HepG2 (cell line): Measurements from ENCODE around the gene MYO5B. TPM values are rescaled to one million over a fixed set of nuclear protein-coding genes. Genes with fewer than 3 reads are reported as not detected.

Source experiments
- ATAC-seq: fragments of 200-7000 bp; cut with Tn5 transposase; 3 replicates; pipeline ENCODE4 v1.9.1; 2020; ENCODE audit warnings: mild to moderate bottlenecking, moderate library complexity
- BruUV-seq: library from RNA; stranded (reverse); fragments of 400-500 nt; replicated peaks from 2 replicates; lab custom pipeline; 2021; lab: Mats Ljungman, UMichigan
- CTCF ChIA-PET: fragments of 300-600 bp; formaldehyde crosslinking; extraction: SDS; loops from one replicate; lab custom pipeline; 2021; ENCODE audit warnings: low total read pairs, inconsistent platforms, low intra/inter-chr PET ratio; lab: Yijun Ruan, JAX
- POLR2A ChIA-PET: fragments of 350-600 bp; sonication (Branson Sonifier 250); formaldehyde crosslinking; loops from one replicate; lab custom pipeline; 2020; ENCODE audit warnings: antibody characterized with exemption, inconsistent platforms; lab: Yijun Ruan, JAX
- DNase-seq: peaks from one replicate; pipeline ENCODE4 v3.0.0-alpha.2; 2015; ENCODE audit warnings: low spot score
- FAIRE-seq: peaks from 3 replicates; lab custom pipeline; 2011; peaks lifted over from hg19 to GRCh38; lab: Jason Lieb, UNC
- H2AFZ ChIP-seq: one replicate; pipeline ENCODE4 v1.6.1; 2011; ENCODE audit warnings: low read length, inconsistent platforms
- H3K27ac ChIP-seq: fragments of 300-600 bp; 3 replicates; pipeline ENCODE4 v1.8.0; 2011; ENCODE audit warnings: mixed run types, mild to moderate bottlenecking, mixed read lengths, low read length, inconsistent platforms; ENCODE audit not compliant: insufficient read depth; ENCODE audit errors: extremely low read length
- H3K27me3 ChIP-seq, 2 experiments: fragments of 200-600 bp in 1 of 2; 2 replicates in 1 of 2; 3 replicates in 1 of 2; pipeline versions ENCODE4 v1.6.0 to v1.8.0; 2011; ENCODE audit warnings: low read length in 2 of 2, mild to moderate bottlenecking in 2 of 2, moderate library complexity in 2 of 2, inconsistent platforms in 1 of 2; ENCODE audit not compliant: insufficient read depth in 2 of 2, control insufficient read depth in 1 of 2
- H3K36me3 ChIP-seq, 2 experiments: fragments of 200-600 bp in 1 of 2; replicated peaks in 1 of 2; 2 replicates in 1 of 2; 3 replicates in 1 of 2; pipeline versions ENCODE4 v1.5.1 to v1.8.0; 2011; ENCODE audit warnings: low read length in 2 of 2, inconsistent platforms in 1 of 2; ENCODE audit not compliant: insufficient read depth in 2 of 2, control insufficient read depth in 1 of 2
- H3K4me1 ChIP-seq: 2 replicates; pipeline ENCODE4 v1.5.1; 2012; ENCODE audit warnings: low read length, inconsistent platforms; ENCODE audit not compliant: insufficient read depth
- H3K4me2 ChIP-seq: 2 replicates; pipeline ENCODE4 v1.6.0; 2011; ENCODE audit warnings: low read depth, low read length, inconsistent platforms
- H3K4me3 ChIP-seq, 3 experiments: fragments of 200-600 bp in 1 of 3; sonication (generic), shearing (Covaris generic) in 1 of 3; replicated peaks in 1 of 3; 2 replicates each; pipeline ENCODE4 v1.5.1; 2011 to 2016; ENCODE audit warnings: low read length in 3 of 3, inconsistent platforms in 2 of 3, low read depth in 2 of 3, mild to moderate bottlenecking in 2 of 3, control low read depth in 1 of 3, mixed read lengths in 1 of 3; ENCODE audit not compliant: insufficient read depth in 1 of 3
- H3K79me2 ChIP-seq: one replicate; pipeline ENCODE4 v1.6.1; 2011; ENCODE audit warnings: low read length, inconsistent platforms; ENCODE audit not compliant: insufficient read depth
- H3K9ac ChIP-seq: 2 replicates; pipeline ENCODE4 v1.6.0; 2011; ENCODE audit warnings: mild to moderate bottlenecking, low read depth, low read length, inconsistent platforms; ENCODE audit not compliant: insufficient read depth
- H3K9me3 ChIP-seq: 2 replicates; pipeline ENCODE4 v1.5.1; 2012; ENCODE audit warnings: mild to moderate bottlenecking, low read length
- H4K20me1 ChIP-seq: 2 replicates; pipeline ENCODE4 v1.6.0; 2011; ENCODE audit warnings: inconsistent platforms, mild to moderate bottlenecking, low read length, moderate library complexity; ENCODE audit not compliant: insufficient read depth
- DR1 ChIP-seq: sonication (generic); formaldehyde crosslinking; IDR thresholded peaks from 2 replicates; pipeline ENCODE4 v1.8.0; 2021; ENCODE audit warnings: mild to moderate bottlenecking, missing genetic modification reagents, inconsistent platforms
- GABPA ChIP-seq, 2 experiments: IDR thresholded peaks; 2 replicates each; pipeline ENCODE4 v1.6.1; 2011 to 2016; ENCODE audit warnings: low read depth in 2 of 2, low read length in 1 of 2, missing biosample characterization in 1 of 2, missing genetic modification characterization in 1 of 2
- HOMEZ ChIP-seq: IDR thresholded peaks from 2 replicates; pipeline ENCODE4 v1.6.1; 2016; ENCODE audit warnings: low read depth
- HOXA3 ChIP-seq: sonication (generic); formaldehyde crosslinking; IDR thresholded peaks from 2 replicates; pipeline ENCODE4 v1.5.0; 2020; ENCODE audit warnings: missing genetic modification reagents
- NFE2L2 ChIP-seq: fragments of 150-350 bp; IDR thresholded peaks from 2 replicates; pipeline ENCODE4 v1.6.1; 2014; ENCODE audit warnings: low read length
- NR2F1 ChIP-seq, 2 experiments: fragments of 450-650 bp in 1 of 2; formaldehyde crosslinking in 1 of 2; IDR thresholded peaks; 2 replicates each; pipeline versions ENCODE4 v1.5.0 to v1.6.1; 2016 to 2020; ENCODE audit warnings: mild to moderate bottlenecking in 1 of 2, missing compliant biosample characterization in 1 of 2, missing genetic modification reagents in 1 of 2, moderate library complexity in 1 of 2
- RFX5 ChIP-seq: IDR thresholded peaks from 2 replicates; pipeline ENCODE4 v1.6.1; 2011; ENCODE audit warnings: low read depth, low read length, improper control_type of control experiment
- ZMYM3 ChIP-seq: sonication (generic); formaldehyde crosslinking; IDR thresholded peaks from 2 replicates; pipeline ENCODE4 v1.5.1; 2020; ENCODE audit warnings: mild to moderate bottlenecking, missing genetic modification reagents
- ZNF629 ChIP-seq: sonication (generic); formaldehyde crosslinking; conservative IDR thresholded peaks from 2 replicates; pipeline ENCODE4 v1.5.0; 2020; ENCODE audit warnings: missing genetic modification reagents
- ZNF83 ChIP-seq: sonication (generic); formaldehyde crosslinking; IDR thresholded peaks from 2 replicates; pipeline ENCODE4 v1.4.0; 2020; ENCODE audit warnings: missing genetic modification reagents, mild to moderate bottlenecking, borderline replicate concordance
- WGBS: methylation state at CpG from one replicate; pipeline ENCODE4 v1.1.6; 2017; ENCODE audit warnings: low lambda C conversion rate; 5-methylcytosine and 5-hydroxymethylcytosine counted together
- in situ Hi-C: cut with HindIII; loops from 2 replicates; pipeline ENCODE4 v1.10.0; 2017; ENCODE audit warnings: low pct_unique_long_range_greater_than_20kb; ENCODE audit not compliant: extremely low pct_ligation_motif_present
- intact Hi-C: fragments of 100-400 bp; cut with micrococcal nuclease; formaldehyde crosslinking; loops from one replicate; pipeline ENCODE4 v1.10.0; 2022; ENCODE audit not compliant: unreplicated experiment
- polyA plus RNA-seq, 8 experiments: library from polyadenylated mRNA; depleted of rRNA in 3 of 8; stranded (reverse) in 7 of 8; unstranded in 1 of 8; fragments of >200 nt; fragmentation: Illumina TruSeq in 4 of 8; extraction: Trizol in 4 of 8; gene quantifications; 2 replicates each; pipeline versions ENCODE4 v1.2.1 to v1.2.3, GENCODE V29; 2011 to 2016; ENCODE audit warnings: low read depth in 4 of 8, missing spikeins in 1 of 8, mixed read lengths in 1 of 8; ENCODE audit not compliant: insufficient read depth in 1 of 8
- total RNA-seq, 5 experiments: library from RNA; depleted of rRNA; stranded (reverse); fragments of >200 nt; fragmentation: Illumina TruSeq; extraction: Trizol; gene quantifications; 2 replicates each; pipeline ENCODE4 v1.2.3, GENCODE V29; 2016; ENCODE audit warnings: low read depth in 1 of 5

The MYO5B gene
- total and polyA plus RNA-seq, 2 of the 13 experiments (the other 11 are each of a cell fraction or from before 2014, with no cell fraction given), result 13.1 to 24.0 TPM

- peak; percentile 73 for TF ChIP-seq ZNF629 (CRISPR knock-in tag)
- peak; percentile 72 for TF ChIP-seq HOMEZ (CRISPR knock-in tag)
- TF ChIP-seq HOXA3, result peak; percentile 26; the same call in 1 of the 2 replicates
- 0 out of 2 replicates have a peak, but pooled peaks have one; percentile 35 for TF ChIP-seq ZMYM3 (CRISPR knock-in tag)
- TF ChIP-seq GABPA (IDR thresholded peaks at IDR 0.05; ENCODE audit: low read depth, low read length), result no peak
- TF ChIP-seq GABPA (CRISPR knock-in tag; IDR thresholded peaks at IDR 0.05; ENCODE audit: low read depth), result peak; percentile 57
- TF ChIP-seq NR2F1 (CRISPR knock-in tag; IDR thresholded peaks at IDR 0.05), result 0 out of 4 replicates have a peak, but pooled peaks have one; percentile 29 to 41
Observed at GRCh38 chr18:49915352-49915751, 279.6 kb downstream of the MYO5B start (continued).

- no TSS peak for BruUV-seq
- Histone ChIP-seq H3K9ac (no peak overlapping the region), H3K27me3 (no peaks in the 10 kb centered on the region), H4K20me1 (no peaks in the 10 kb centered on the region), H3K4me1 (peaks cover 32% of the 10 kb centered on the region), H3K36me3 (peaks cover 0 to 11% of the 10 kb centered on the region in 2 experiments; a peak in 3 of 5 replicates), H3K4me3 (no peak overlapping the region), H3K4me2 (no peak overlapping the region), H3K9me3 (no peaks in the 10 kb centered on the region), H2AFZ (no peak overlapping the region), H3K27ac (no peak overlapping the region), H3K79me2 (no peaks in the 10 kb centered on the region)
- DNase-seq (no peak), ATAC-seq (no peak), FAIRE-seq (no peak)
- CTCF ChIA-PET, result no interaction called here
- POLR2A ChIA-PET, result no interaction called here
- TF ChIP-seq RFX5 (no peak), ZNF83 (CRISPR knock-in tag) (no peak), NFE2L2 (peak; percentile 56), DR1 (CRISPR knock-in tag) (no peak)
- WGBS, result 91% methylated on average over 3 of the region's 3 CpGs
- intact Hi-C loops (no loop called here), in situ Hi-C loops (loop anchor here (10.0 kb wide), 1 partner anchor 282 kb away; the partner anchor contains the start of gene MYO5B)
Observed at GRCh38 chr18:49913221-49913620, 281.7 kb downstream of the MYO5B start.
